ENCODE measurements around the gene GPR12.
"Not testable (repeated sequence)": the region's sequence is repeated elsewhere in the genome, so short reads cannot be mapped to it uniquely, and the experiment has no call there.

Gene GPR12

GRCh38 chr13:26726684-26727083 lies 33.9 kb downstream of the GPR12 start:
- Histone ChIP-seq H3K4me2 (ENCODE audit: low read length) (no peak overlapping the region), H3K4me3 (ENCODE audit: low read length) (no peak overlapping the region), H3K9me3 (ENCODE audit: control insufficient read depth, insufficient read depth, low read length) (no peaks in the 10 kb centered on the region), H3K27me3 (ENCODE audit: control insufficient read depth, low read length) (peaks cover 8% of the 10 kb centered on the region; the same call in 1 of the 2 replicates), H3K9me2 (replicated peaks; ENCODE audit: control insufficient read depth, low read length) (no peaks in the 10 kb centered on the region), H3F3A (ENCODE audit: control insufficient read depth, insufficient read depth) (no peaks in the 10 kb centered on the region), H3K36me3 (ENCODE audit: control insufficient read depth, low read length) (no peaks in the 10 kb centered on the region), H3K4me1 (ENCODE audit: control insufficient read depth, low read length) (peaks cover 2% of the 10 kb centered on the region), H3K27ac (ENCODE audit: low read depth, low read length) (no peak overlapping the region), H4K20me1 (ENCODE audit: control insufficient read depth, insufficient read depth, low read depth, low read length) (no peaks in the 10 kb centered on the region), H3K79me2 (ENCODE audit: control insufficient read depth, low read length) (no peaks in the 10 kb centered on the region)
- TF ChIP-seq EZH2phosphoT487 (IDR thresholded peaks at IDR 0.05; ENCODE audit: borderline replicate concordance, low read length) (no peak), CTCF (IDR thresholded peaks at IDR 0.05; ENCODE audit: low read depth, low read length, poor library complexity, severe bottlenecking) (no peak)

- not testable (repeated sequence) for H3K9me3 ChIP-seq (ENCODE audit: control insufficient read depth, insufficient read depth, low read length); H3K27ac ChIP-seq (ENCODE audit: low read depth, low read length); H4K20me1 ChIP-seq (ENCODE audit: control insufficient read depth, insufficient read depth, low read depth, low read length); H3K27me3 ChIP-seq (ENCODE audit: control insufficient read depth, low read length); H3F3A ChIP-seq (ENCODE audit: control insufficient read depth, insufficient read depth); H3K9me2 ChIP-seq (replicated peaks; ENCODE audit: control insufficient read depth, low read length); H3K4me3 ChIP-seq (ENCODE audit: low read length); H3K36me3 ChIP-seq (ENCODE audit: control insufficient read depth, low read length); H3K4me2 ChIP-seq (ENCODE audit: low read length); H3K79me2 ChIP-seq (ENCODE audit: control insufficient read depth, low read length)
- peaks cover 11% of the 10 kb centered on the region for H3K4me1 ChIP-seq (ENCODE audit: control insufficient read depth, low read length)
Measured at GRCh38 chr13:26723620-26724019, 37.0 kb downstream of the GPR12 start.

GRCh38 chr13:26722321-26722720 lies 38.3 kb downstream of the GPR12 start:
- Histone ChIP-seq H3K4me1 (ENCODE audit: control insufficient read depth, low read length) (peaks cover 11% of the 10 kb centered on the region), H3K9me3 (ENCODE audit: control insufficient read depth, insufficient read depth, low read length) (no peaks in the 10 kb centered on the region), H3K4me3 (ENCODE audit: low read length) (no peak overlapping the region), H3K4me2 (ENCODE audit: low read length) (no peak overlapping the region), H3K27ac (ENCODE audit: low read depth, low read length) (no peak overlapping the region), H4K20me1 (ENCODE audit: control insufficient read depth, insufficient read depth, low read depth, low read length) (no peaks in the 10 kb centered on the region), H3F3A (ENCODE audit: control insufficient read depth, insufficient read depth) (no peaks in the 10 kb centered on the region), H3K27me3 (ENCODE audit: control insufficient read depth, low read length) (peaks cover 8% of the 10 kb centered on the region; the same call in 1 of the 2 replicates), H3K79me2 (ENCODE audit: control insufficient read depth, low read length) (no peaks in the 10 kb centered on the region), H3K9me2 (replicated peaks; ENCODE audit: control insufficient read depth, low read length) (no peaks in the 10 kb centered on the region), H3K36me3 (ENCODE audit: control insufficient read depth, low read length) (no peaks in the 10 kb centered on the region)
- TF ChIP-seq CTCF (IDR thresholded peaks at IDR 0.05; ENCODE audit: low read depth, low read length, poor library complexity, severe bottlenecking) (no peak), EZH2phosphoT487 (IDR thresholded peaks at IDR 0.05; ENCODE audit: borderline replicate concordance, low read length) (no peak)

GRCh38 chr13:26721251-26722121 lies 39.1 kb downstream of the GPR12 start:
- Histone ChIP-seq H3K9me3 (ENCODE audit: control insufficient read depth, insufficient read depth, low read length) (no peaks in the 10 kb centered on the region), H4K20me1 (ENCODE audit: control insufficient read depth, insufficient read depth, low read depth, low read length) (no peaks in the 10 kb centered on the region), H3F3A (ENCODE audit: control insufficient read depth, insufficient read depth) (no peaks in the 10 kb centered on the region), H3K9me2 (replicated peaks; ENCODE audit: control insufficient read depth, low read length) (no peaks in the 10 kb centered on the region), H3K27ac (ENCODE audit: low read depth, low read length) (no peak overlapping the region), H3K4me1 (ENCODE audit: control insufficient read depth, low read length) (peaks cover 11% of the 10 kb centered on the region), H3K79me2 (ENCODE audit: control insufficient read depth, low read length) (no peaks in the 10 kb centered on the region), H3K4me2 (ENCODE audit: low read length) (peak overlapping the region; percentile 41), H3K36me3 (ENCODE audit: control insufficient read depth, low read length) (no peaks in the 10 kb centered on the region), H3K27me3 (ENCODE audit: control insufficient read depth, low read length) (peaks cover 8% of the 10 kb centered on the region; the same call in 1 of the 2 replicates), H3K4me3 (ENCODE audit: low read length) (peak overlapping the region; percentile 17; the same call in 1 of the 2 replicates)
- TF ChIP-seq EZH2phosphoT487 (IDR thresholded peaks at IDR 0.05; ENCODE audit: borderline replicate concordance, low read length) (no peak), CTCF (IDR thresholded peaks at IDR 0.05; ENCODE audit: low read depth, low read length, poor library complexity, severe bottlenecking) (no peak)

Data from DOHH2 (cell line).